MV-4-11 (cell line): ENCODE results near the gene LMCD1.

Source experiments
- DNase-seq: peaks from one replicate; lab custom pipeline; 2025; lab: John Stamatoyannopoulos, UW

The LMCD1 gene

DNA sequence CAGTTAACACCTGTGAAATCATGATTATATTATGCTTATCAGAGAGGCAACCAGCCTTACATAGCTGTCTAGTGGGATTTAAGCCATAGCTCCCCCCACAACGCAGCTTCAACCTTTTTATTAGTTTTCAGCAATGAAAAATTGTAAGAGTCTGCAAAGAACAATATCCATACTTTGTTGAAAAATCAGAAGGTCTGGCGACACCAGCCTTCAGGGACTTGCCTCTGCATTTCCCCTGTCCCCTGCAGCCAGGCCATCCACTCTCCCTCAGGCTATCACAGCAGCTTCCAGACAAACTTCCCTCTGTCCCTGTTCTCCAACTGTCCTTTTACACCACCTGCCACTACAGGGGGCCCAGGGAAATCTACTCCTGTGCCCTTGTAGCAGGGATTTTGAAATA, 83.0 kb downstream of the LMCD1 start:
- DNase-seq = no peak

DNA sequence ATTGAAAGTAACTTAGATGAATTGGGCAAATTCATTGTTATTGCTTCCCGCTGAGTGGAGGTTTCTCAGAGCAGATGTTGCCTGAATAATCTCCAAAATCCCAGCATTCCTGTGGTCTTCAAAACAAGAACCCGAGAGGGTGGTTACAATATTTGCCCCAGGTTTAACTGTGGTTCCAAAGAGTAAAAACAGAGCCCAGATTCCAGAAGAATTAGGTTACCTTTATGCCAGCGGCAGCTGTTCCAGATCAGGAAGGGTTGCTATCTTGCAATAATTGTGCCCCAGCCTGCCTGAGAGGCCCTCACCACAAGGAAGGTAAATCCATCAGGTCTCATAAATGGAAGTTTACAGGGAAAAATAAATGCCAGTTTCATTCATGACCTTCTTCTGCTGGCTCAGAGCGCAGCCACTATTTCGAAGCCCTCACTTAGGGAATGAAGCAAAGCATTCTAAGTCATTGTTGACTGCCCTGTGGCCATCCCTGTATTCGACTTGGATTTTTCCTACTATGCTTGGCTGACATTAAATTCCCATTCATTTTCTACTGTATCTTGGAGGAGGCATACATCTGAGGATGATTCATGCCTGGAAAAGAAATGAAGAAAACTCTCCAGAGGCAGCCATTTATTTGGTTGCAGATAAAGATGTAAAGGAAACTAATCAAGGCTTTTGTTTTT, 88.4 kb downstream of the LMCD1 start:
- no peak for DNase-seq

DNA sequence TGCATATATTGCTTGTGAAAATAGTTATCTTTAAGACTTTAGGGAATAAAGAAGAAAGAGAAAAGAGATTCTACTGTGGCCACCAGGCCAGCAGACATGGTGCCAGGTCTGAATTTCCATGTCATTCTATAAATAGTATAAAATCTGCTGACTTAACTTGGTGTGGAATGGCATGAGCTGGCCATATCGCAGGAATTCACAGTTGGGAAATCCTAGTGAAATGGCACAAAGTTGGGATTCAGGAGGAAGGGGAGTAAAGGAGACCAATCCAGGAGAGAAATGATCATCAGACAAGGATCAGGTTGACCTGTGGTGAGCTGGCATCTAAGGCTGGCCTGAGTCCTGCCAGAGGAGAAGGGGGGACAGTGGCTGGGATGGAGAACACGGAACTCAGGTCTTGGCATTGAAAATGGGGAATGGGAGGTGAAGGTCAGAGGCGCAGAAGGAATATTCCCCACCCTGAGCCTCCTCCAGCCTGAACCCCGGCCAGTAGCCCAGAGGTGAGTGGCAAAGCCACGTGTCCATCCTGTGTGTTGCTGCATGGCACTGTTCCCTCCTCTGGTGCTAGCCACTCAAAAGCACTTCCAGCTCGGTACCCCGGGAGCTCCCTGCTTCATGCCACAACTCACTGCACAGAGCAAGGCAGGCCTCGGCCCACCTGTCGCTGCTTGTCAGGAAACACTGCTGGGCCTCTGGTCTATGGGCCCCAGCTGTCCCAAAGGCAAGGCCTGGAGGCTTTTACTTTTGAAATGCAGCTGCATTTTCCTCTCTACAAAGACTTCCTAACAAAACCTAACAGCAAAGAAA, 91.6 kb downstream of the LMCD1 start:
- DNase-seq = no peak

DNA sequence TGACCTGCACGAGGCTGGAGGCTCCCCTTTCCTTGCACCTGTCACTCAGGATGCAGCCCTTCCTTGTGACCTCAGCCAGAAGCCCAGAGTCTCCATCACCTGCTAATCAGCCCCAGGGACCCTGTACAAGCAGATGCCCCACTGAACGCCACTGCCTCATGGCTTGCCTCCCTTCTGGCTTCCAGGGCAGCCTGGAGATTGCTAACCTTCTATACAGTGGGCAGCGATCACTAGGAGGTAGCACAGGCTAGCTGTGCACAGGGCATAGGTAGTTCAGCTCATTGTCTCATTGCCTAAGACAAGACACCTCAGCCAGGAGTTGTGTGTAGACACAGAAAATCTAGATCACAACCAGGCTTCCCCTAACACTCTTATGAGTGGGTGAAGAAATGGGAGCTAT, 93.6 kb downstream of the LMCD1 start:
- no peak for DNase-seq

DNA sequence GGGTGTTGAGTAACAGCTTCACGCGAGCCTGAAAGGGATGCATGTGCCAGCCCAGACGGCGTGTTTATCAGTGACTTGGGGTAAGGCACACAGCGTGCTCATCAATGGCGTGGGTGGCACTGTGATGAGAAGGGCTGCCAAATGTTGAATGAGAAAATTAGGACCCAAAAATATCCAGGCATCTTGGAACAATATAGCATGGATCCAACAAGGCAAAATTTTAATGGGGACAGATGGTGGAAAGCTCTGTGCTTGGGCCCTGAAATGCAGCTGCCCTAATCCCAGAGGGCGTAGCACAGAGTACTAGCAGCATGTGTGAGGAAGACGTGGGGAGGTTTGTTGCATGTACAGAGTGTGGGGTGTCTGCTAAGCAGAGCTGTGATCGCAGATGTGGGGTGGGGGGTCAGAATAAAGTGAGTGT, 94.1 kb downstream of the LMCD1 start:
- no peak for DNase-seq

DNA sequence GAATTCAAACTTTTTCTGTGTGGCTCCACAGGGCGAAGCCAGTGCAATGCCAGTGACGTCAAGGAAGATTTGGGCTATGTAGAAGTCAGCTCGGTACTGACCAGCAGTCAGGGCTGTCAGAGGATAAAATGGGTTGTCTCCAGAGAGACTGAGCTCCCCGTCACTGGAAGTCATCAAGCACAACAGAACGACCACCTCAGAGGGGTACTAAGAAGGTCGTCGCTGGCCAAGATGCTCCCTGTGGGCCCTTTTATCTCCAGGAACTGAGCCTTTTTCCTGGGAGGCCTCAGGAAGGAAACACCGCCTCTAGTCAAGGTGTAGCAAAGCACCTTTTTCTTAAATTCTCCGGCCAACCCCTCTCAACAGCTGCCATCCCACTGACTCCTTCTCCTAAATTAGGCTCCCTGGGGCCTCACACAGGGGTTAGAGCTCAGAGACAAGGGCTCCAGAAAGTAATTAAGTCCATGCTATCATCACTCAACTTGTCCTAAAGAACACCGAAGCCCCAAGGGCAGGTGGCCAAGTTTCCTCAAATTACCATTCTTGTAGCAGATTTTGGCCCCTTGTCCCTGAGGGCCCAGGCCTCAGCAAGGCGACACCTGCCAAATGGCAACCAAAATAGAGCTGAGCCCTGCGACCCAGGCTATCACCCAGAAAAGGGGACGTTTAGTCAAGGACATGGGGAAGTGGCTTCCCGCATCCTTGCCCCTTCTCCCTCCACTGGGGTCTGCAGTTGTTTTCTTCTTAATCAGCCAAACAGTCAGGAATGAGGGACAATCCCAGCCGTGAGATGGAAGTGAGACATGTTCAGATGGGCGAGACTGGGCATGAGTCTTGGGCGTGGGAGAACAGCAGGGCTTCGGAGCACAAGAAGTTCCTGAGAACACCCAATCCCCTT, 94.9 kb downstream of the LMCD1 start:
- no peak for DNase-seq

DNA sequence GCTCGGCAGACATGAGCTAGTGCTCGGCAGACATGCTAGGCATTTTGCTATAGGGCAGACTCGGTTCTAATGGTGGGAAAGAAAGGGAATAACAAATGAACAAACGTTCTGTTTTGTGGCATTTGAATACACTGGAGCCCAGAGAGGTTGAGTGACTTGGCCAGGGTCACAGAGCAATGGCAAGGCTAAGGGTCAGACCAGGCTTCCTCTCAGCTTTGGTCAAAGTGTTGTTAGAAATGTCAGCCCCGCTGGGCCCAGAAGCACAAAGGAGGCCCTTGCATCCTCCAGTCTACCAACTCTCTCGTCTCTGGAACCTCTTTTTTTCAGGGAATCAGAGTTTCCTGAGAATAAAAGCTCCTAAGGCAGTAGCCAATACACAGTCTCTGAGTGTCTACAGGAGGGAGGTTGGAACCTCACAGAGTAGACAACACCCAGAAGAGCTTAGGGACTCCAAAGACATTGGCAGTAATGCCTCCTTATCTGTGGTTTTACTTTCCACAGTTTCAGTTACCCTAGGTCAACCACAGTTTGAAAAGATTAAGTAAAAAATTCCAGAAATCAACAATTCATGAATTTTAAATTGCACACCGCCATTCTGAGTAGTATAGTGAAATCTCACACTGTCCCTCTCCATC, 95.7 kb downstream of the LMCD1 start:
- peak; percentile 35 for DNase-seq

DNA sequence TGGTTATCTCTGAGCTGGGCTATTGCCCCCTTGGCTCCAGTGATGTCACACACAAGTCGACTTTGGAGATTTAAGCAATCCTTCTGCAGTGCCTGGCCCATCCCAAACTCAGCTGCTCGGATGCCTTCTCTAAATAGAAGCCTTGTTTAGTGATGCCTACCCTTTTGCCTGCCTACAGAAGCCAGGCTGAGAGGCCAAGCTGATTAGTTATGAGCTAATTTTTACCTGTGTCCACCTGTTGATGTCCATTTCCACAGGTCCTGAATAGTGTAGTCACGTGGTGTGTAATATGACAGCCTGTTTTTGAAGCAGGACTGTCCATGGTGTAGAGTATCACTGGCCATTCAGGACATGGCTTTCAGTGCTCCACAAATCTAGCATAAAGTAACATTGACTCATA, 97.5 kb downstream of the LMCD1 start:
- DNase-seq = no peak

DNA sequence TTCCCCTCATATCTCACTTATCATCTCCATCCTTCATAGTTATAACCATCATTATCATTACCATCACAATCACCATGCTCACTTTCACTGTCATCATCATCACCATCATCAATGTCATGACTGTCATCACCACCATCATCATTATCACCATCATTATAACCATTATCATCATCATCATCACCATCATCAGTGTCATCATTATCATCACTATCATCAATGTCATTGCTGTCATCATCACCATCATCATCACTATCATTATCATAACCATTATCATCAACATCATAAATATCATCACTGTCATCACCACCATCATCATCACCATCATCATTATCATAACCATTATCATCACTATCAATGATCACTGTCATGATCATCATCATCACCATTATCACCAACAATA, 98.8 kb downstream of the LMCD1 start:
- no peak for DNase-seq

DNA sequence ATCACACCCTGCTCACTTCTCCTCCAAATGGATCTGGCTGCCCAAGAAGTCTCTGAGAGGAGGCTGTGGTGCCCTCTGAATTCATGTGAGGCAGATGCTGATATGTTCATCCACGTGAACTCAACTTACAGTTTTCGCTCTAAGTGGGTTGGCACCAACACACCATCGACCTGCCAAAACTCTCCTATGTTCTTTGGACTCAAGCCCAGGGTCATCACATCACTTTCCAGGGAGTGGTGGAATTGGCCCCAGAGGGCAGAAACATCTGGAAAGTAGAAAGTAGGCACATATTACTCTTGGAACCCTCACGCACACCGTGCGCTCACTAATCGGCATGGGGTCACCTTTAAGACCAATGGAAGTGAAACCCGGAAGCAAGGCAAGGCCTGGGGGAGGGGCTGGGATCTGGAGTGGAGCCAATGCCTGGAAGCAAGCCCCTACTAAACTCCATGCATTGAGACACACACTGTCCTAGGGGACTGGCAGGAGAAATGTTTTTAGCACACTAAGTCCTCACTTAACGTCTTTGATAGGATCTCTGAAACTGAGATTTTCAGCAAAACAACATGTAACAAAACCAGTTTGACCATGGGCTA, 101.6 kb downstream of the LMCD1 start:
- DNase-seq = no peak

DNA sequence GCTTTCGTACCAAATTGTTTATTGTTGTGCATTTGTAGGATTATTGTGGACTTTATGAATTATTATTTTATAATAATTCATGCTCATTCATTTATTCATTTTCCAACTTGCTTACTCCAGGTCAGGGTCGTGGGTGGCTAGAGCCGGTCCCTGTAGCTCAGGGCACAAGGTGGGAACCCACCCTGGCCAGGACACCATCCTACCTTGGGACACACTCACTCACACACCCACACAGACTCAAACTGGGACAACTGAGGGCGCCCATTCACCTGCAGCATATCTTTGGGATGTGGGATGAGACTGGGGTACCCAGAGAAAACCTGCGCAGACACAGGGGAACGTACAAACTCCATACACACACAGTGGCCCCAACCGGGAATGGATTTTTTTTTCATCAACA, 102.4 kb downstream of the LMCD1 start:
- no peak for DNase-seq

DNA sequence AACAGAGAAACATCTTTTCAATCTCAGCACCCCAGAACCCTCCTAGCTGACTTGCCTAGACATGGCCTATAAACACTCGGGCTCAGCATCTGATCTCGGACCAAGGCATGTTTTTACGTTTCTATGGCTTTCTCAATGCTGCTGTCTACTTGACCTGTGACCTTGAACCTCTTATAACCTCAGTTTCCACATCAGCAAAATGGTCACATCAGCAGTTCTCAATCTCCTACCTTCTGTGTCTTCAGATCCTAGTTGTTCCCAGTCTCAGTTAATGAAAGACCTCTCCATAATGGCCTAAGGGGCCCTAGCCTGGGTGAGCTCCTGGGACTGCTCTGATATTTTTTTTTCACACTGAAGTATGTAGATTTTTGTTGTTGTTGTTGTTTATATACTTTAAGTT, 103.4 kb downstream of the LMCD1 start:
- DNase-seq = no peak

DNA sequence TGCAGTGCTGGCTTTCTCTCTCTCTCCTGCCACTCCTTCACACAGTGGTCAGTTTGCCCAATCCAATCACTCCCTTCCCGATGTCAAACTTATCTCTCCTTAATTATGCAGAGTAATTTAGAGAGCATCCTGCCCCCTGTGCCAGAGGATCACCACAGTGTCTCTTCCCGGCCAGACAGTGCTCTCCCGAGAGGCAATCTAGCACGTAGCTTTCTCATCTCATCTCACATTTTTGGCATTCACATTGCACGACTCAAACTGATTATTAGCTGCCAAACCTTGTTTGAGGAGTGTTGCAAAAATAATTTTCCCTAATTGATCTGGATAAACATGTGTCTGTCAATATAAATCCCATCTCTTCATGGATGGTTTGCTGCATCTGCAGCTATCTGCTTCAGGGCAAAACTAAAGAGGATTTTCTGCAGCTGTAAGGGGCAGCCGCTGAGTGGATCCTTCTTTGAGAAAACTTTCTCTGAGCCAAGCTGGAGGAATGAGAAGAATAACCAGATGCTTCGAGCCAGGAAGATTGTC, 105.1 kb downstream of the LMCD1 start:
- DNase-seq = no peak

DNA sequence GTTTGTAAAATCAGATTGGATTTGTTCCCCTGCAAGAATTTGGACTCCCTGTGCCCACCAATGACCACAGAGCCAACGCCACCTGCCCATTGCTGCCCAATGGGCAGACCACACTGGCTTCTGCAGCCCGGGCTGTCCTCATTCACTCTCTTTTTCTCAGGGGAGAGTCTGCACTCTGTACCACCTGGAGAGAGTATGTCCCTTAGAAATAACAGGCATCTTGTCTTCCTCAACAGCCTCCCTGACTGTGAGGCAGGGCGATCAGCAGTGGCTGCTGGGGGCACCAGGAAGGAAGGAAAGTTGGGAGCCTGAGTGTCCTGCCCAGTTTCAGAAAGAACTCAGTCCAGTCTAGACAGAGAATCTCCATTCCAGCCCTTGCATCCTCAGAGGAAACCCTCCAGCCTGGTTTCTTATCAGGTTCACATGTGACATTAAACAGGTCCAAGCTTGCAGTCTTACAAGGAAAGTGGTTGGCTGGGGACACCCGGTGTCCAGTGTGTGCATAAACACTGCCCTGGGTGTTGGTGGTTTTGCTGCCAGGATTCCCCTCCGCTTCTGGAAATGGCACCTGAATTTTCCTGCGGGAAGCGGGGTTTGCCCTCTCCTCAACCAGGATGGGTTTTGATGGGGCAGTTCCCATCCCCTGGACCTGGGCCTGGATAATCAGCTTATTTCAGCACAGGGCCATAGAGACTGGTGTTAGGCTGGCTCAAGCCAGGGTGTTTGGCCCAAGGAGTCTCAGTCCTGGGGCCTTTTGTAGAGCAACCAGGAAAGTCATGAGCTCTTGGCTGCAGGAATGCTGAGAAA, 105.8 kb downstream of the LMCD1 start:
- DNase-seq = peak; percentile 29

DNA sequence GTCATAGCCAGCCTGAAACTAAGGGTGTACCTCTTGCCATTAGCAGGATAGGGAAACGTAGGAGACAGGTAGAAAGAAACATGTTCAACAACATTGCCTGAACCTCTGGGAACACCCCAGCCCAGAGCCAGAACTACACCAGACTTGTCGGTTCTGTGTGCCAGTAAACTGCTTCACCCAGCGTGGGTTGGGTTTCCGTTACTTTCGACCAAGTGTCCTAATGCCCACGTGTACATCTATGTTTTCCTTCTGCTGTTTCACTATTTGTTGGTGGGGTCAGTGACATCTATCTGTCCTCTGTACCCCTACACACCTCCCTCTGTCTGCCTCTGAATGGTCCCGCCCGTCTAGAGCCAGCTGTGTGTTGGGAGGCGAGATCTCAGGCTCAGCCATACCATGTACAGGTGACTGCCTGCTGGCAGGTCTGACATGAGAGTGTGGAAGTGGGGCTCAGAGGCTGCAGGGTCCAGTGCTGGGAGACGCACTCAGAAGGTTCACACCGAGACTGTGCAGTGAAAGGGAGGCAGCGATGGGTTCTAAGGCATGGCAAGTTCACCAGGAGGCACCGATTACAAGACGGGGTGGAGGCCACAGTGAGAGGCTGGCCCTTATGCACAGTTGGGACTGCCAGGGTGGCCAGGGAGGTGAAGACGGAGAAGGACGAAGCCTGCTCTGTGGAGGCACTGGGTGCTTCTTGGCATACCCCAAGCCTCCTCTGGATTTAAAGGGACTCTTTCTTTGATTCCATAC, 106.6 kb downstream of the LMCD1 start:
- no peak for DNase-seq

DNA sequence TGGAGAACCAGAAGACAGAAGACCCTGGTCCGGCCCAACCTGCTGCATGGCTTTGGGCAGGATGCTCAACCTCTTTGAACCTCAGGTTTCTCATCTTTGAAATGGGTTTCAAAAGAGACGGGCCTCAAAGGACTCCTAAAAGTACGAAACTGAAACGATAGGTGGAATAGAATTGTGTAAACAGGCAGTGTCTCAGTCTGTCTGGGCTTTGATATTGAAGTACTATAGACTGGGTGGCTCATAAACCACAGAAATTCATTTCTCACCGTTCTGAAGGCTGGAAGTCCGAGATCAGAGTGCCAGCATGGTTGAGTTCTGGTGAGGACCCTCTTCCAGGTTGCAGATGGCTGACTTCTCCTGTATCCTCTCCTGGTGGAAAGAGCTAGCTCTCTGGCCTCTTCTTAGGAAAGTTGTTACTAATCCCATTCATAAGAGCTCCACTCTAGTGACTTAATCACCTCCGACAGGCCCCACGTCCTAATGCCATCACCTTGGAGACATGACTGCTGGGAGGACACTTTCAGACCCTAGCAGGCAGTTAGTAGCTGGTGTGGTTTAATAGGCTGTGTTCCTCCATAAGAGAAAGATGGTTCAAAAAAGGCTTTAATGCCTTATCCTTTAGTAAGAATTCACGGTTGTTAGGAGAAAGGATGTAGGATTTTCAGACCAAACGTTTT, 107.3 kb downstream of the LMCD1 start:
- DNase-seq = no peak

DNA sequence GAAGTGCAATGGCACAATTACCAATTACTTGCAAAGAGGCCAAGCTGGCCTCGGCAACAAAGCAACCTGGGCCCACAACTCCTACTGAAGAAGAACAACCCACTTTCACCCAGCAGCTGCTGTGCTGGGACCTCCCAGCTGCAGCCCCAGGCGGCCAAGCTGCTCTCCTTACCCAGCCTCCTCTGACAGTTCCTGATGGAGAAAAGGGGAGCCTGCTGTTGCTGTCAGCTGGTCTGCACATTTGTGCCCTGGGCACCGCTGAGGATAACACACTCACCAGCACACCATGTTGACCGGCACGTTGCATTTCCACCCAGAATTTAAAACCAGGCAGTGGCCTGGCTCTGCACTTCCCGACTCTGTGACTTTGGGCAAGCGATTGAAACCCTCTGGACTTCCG, 109.3 kb downstream of the LMCD1 start:
- DNase-seq = no peak

DNA sequence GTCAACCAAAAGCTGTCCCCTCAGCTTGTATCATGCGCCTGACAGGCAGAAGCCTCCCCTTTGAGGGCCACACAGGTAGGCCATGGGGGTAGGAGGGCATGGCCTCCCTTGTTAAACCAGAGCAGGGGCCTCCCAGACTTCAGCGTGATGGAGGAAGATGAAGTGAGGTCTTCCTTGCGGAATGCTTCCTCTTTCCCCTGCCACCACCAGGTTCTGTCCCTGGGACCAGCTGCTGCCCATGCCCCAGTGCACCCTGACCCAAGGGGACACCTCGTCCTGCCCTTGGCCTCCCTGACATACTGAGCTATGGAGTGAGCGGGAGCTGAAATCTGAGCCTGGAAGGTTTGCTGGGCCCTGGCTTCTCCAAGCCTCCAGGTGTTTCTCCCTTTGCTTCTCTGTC, 116.3 kb downstream of the LMCD1 start:
- DNase-seq = no peak

DNA sequence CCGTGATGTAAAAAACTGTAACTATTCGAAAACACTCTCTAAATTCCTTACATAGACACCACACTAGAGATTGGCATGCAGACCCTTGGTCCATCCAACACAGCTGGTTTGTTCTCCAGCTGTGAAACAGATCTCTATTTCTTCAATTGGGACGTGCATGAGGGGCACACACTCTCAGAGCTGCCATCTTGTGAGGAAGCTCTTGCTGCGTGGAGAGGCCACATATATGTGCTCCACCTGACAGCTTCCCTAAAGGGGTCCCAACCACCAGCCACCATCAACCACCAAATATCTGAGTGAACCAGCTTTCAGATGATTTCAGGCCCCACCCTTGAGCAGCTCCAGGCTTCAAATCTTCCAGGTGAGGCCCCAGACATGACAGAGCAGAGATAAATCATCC, 117.3 kb downstream of the LMCD1 start:
- DNase-seq = no peak
